T-helper 2 cell treated with Interferon-gamma antibody and Interleukin-4, amounts not matched to agents 100 ng/mL and 5 ng/mL, for 36 hours (primary cell): ENCODE results near the gene ZNF853. TPM values are rescaled to one million over a fixed set of nuclear protein-coding genes. Genes with fewer than 3 reads are reported as not detected.
"Not testable (repeated sequence)": the region's sequence is repeated elsewhere in the genome, so short reads cannot be mapped to it uniquely, and the experiment has no call there.

Source experiments
- intact Hi-C: fragments of 100-400 bp; cut with micrococcal nuclease; formaldehyde crosslinking; loops from one replicate; pipeline ENCODE4 v1.15.1; 2023
- total RNA-seq: library from RNA; stranded (reverse); gene quantifications from 2 replicates; pipeline ENCODE4 v1.2.3, GENCODE V29; 2022

The ZNF853 gene
- total RNA-seq, 1 donor from 2014 or later, result 0.14 TPM

GRCh38 chr7:6651851-6652445 lies 36.5 kb downstream of the ZNF853 start:
- intact Hi-C loops, result no loop called here

DNA sequence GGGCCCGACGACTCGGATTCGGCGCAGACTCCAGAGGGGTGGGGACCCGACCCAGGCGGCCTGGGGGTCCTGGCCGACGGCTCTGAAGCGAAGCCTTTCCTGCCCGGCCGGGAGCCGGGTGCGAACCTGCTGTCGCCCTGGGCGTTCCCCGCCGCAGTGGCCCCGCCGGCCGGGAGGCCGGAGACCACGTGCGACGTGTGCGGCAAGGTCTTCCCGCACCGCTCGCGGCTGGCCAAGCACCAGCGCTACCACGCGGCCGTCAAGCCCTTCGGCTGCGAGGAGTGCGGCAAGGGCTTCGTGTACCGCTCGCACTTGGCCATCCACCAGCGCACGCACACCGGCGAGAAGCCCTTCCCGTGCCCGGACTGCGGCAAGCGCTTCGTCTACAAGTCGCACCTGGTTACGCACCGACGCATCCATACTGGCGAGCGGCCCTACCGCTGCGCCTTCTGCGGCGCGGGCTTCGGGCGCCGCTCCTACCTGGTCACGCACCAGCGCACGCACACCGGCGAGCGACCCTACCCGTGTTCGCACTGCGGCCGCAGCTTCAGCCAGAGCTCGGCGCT lies 37.1 kb downstream of the ZNF853 start:
- intact Hi-C loops, result no loop called here

- intact Hi-C loops, result no loop called here
These were observed 37.9 kb downstream of the ZNF853 start for GRCh38 chr7:6653071-6654003.

GRCh38 chr7:6654113-6654841 lies 38.9 kb downstream of the ZNF853 start:
- intact Hi-C loops, result no loop called here

DNA sequence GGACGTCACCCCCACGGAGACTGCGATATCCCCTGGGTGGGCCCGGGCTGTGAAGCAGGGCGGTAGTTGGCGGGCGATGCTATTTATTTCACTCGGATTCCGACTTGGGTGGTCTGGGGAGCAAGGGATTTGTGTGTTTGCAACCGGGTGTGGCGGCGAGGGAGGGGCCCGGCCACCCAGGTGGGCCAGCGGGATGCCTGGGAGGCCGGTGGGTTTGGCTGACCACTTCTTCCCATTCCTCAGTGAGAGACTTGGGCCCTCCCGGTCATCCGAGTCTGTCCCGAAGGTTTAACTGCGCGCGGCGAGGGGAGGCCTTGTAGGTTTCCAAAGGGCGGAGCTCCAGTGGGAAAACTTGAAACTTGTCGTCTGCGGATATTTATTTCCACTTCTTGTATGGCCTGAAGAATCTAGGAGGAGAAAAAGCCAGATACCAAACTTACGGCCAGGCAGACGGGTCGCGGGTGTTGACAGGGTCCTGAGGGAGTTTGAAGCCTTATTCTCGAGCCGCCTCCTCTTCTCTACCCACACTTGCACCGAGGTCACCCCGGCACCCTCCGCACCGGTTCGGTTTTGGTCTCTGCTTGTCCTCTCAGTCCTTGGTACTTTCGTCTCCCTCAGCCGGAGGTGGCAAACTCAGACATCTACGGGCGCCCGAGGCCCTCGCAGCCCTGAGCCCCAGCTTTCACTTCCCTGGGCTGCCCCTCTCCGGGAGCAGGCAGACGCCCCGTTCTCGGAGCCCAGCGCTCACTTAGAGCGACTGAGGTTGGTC lies 39.6 kb downstream of the ZNF853 start:
- intact Hi-C loops, result no loop called here

- intact Hi-C loops, result no loop called here
These were observed 40.4 kb downstream of the ZNF853 start for GRCh38 chr7:6655636-6656385.

DNA sequence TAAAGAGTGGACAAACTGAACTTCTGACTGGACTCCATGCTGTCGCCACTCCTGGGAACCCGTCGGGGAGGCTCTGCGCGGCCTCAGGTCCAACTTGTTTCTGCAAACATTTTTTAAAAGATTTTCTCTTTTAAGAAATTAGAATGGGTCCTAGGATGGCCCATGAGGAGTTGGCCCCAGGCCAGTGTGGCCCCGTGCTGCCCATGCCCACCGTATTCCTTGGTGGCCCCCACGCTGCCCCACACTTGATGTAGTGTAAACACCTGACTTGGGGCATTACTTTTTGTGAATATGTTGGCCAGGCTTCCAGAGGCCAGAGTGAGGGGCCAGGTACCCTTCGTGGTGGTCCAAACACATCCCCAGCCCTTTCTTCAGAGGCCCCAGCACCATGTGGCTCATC lies 41.0 kb downstream of the ZNF853 start:
- intact Hi-C loops, result no loop called here

- intact Hi-C loops, result no loop called here
These were observed 43.4 kb downstream of the ZNF853 start for GRCh38 chr7:6658618-6659345.

- intact Hi-C loops, result not testable (repeated sequence)
These were observed 55.4 kb downstream of the ZNF853 start for GRCh38 chr7:6670851-6671250.

Other genes starting within 250 kb of the ZNF853 start
- gene RAC1, start 241.1 kb upstream of the ZNF853 start, total RNA-seq, result 149 and 150 TPM in 2 replicates
- gene DAGLB, start 167.7 kb upstream of the ZNF853 start, total RNA-seq, result 17.5 and 19.3 TPM in 2 replicates
- 58.0 and 58.2 TPM in 2 replicates for gene KDELR2, start 131.5 kb upstream of the ZNF853 start, total RNA-seq
- 0.07 TPM in 1 of 2 replicates, not detected in the other for gene GRID2IP, start 64.1 kb upstream of the ZNF853 start, total RNA-seq
- gene ZDHHC4, start 38.2 kb upstream of the ZNF853 start, total RNA-seq, result 31.0 and 31.2 TPM in 2 replicates
- gene INTS15, start 25.6 kb upstream of the ZNF853 start, total RNA-seq, result 41.2 and 41.8 TPM in 2 replicates
- 21.5 and 22.5 TPM in 2 replicates for gene ZNF316, start 21.7 kb downstream of the ZNF853 start, total RNA-seq
- 20.9 and 22.7 TPM in 2 replicates for gene ZNF12, start 91.3 kb downstream of the ZNF853 start, total RNA-seq
- gene RSPH10B2, start 138.5 kb downstream of the ZNF853 start, total RNA-seq, result 0.20 and 1.2 TPM in 2 replicates
- gene CCZ1B, start 210.7 kb downstream of the ZNF853 start, total RNA-seq, result 76.7 and 93.1 TPM in 2 replicates